C4-2B (cell line): Measurements from ENCODE around the gene SPO11.

ENCODE experiments used
- H3K27ac ChIP-seq: fragments of 450-650 bp; 2 replicates; pipeline ENCODE4 v1.5.1; 2017
- ZFX ChIP-seq: fragments of 450-650 bp; IDR thresholded peaks from 2 replicates; pipeline ENCODE4 v1.6.1; 2017
- TF ChIP-seq, protein P1 (sequence below): fragments of 450-650 bp; conservative IDR thresholded peaks from 2 replicates; pipeline ENCODE4 v1.5.1; 2017; ENCODE audit warnings: mild to moderate bottlenecking

Gene SPO11

DNA sequence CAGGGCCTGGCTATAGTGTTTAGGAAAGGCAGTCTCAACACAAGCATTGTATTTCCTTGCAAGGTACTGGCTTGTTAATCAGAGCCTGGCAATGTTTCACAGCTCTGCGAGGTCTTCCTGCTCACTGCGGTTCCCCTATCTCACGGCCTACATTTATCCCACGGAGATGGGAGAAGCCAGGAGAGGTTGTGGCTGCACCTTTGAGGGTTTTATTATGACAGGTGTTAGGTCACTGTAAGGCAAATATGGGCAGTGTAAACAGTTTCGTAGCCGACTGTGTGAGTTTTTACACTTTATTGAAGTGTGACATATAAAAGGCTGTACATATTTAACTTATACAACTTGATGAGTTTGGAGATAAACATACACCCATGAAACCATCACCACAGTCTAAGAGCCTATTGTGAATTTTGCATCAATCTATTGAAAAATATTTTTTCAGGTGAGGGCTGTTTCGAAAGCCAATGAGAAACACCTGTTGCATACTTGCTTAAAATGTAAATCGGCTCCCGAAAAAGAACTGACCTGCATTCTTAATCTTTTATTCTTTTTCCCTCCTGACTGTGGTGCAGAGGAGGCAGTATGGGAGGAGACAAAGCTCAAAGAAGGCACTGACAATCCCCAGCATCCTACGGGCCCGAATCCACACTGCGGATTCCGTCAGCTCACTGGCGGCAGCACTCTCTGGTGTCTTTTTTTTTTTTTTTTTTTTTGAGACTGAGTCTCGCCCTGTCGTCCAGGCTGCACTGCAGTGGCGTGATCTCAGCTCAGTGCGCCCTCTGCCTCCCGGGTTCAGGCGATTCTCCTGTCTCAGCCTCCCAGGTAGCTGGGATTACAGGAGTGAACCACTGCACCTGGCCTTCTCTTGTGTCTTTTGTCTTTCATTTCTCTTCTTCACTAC, 54.1 kb downstream of the SPO11 start:
- TF ChIP-seq, protein P1, sequence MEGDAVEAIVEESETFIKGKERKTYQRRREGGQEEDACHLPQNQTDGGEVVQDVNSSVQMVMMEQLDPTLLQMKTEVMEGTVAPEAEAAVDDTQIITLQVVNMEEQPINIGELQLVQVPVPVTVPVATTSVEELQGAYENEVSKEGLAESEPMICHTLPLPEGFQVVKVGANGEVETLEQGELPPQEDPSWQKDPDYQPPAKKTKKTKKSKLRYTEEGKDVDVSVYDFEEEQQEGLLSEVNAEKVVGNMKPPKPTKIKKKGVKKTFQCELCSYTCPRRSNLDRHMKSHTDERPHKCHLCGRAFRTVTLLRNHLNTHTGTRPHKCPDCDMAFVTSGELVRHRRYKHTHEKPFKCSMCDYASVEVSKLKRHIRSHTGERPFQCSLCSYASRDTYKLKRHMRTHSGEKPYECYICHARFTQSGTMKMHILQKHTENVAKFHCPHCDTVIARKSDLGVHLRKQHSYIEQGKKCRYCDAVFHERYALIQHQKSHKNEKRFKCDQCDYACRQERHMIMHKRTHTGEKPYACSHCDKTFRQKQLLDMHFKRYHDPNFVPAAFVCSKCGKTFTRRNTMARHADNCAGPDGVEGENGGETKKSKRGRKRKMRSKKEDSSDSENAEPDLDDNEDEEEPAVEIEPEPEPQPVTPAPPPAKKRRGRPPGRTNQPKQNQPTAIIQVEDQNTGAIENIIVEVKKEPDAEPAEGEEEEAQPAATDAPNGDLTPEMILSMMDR, result no peak
- TF ChIP-seq ZFX, result no peak
- no peak overlapping the region for H3K27ac ChIP-seq

- no peak overlapping the region for H3K27ac ChIP-seq
- TF ChIP-seq, protein P1, result no peak
- TF ChIP-seq ZFX, result no peak
Measured at GRCh38 chr20:57384486-57384885, 54.9 kb downstream of the SPO11 start.

DNA sequence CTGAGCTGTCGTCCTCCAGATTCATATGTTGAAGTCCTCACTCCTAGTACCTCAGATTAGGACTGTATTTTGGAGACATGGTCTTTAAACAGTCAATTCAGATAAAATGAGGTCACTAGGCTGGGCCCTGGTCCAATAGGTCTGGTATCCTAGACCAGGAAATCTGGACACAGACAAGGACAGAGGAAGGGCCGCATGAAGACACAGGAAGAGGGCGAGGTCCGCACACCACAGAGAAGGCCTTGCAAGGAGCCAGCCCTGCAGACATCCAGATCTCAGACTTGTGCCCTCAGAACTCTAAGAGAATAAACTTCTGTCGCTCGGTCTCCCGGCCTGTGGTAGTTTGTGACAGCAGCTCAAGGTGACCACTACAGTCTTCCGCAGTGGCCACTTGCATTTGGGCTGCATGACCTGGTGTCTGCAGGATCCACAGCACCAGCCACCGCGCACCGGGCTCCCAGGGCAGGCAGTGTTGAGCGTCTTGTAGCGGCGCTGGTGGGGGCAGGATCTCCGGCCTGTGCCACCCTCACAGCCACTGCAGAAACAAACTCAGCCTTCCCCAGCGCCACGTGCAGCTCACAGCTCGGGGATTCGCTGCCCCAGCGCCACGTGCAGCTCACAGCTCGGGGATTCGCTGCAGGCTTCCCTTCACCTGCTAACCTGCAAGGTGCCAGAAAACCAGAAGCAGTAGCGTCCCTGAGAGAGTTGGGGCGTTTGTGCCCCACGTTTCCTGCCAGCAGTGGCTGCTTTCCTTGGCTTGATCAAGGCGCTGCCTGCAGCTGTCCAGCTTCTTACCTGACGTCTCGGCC, 55.6 kb downstream of the SPO11 start:
- TF ChIP-seq ZFX, result no peak
- H3K27ac ChIP-seq, result no peak overlapping the region

- TF ChIP-seq ZFX, result no peak
- TF ChIP-seq, protein P1, result no peak
- H3K27ac ChIP-seq, result no peak overlapping the region
Measured at GRCh38 chr20:57385940-57386339, 56.3 kb downstream of the SPO11 start.

GRCh38 chr20:57386762-57387161, 57.2 kb downstream of the SPO11 start:
- H3K27ac ChIP-seq, result no peak overlapping the region
- no peak for TF ChIP-seq ZFX
- TF ChIP-seq, protein P1, result no peak

- TF ChIP-seq, protein P1, result no peak
- no peak for TF ChIP-seq ZFX
- no peak overlapping the region for H3K27ac ChIP-seq
Measured at GRCh38 chr20:57387463-57387862, 57.9 kb downstream of the SPO11 start.

GRCh38 chr20:57387945-57388371, 58.4 kb downstream of the SPO11 start:
- TF ChIP-seq ZFX, result no peak
- TF ChIP-seq, protein P1, result no peak
- H3K27ac ChIP-seq, result no peak overlapping the region
